Aorta (tissue), 5 donors: ENCODE results near the gene KDM4B. TPM values are rescaled to one million over a fixed set of nuclear protein-coding genes. Genes with fewer than 3 reads are reported as not detected.
A peak's percentile ranks its signal among the peaks of the same experiment; 100 is the strongest.

Experiments
- ATAC-seq: fragments of 200-7000 bp; cut with Tn5 transposase; one replicate; pipeline ENCODE4 v1.9.1; 2022; ENCODE audit warnings: moderate library complexity; ENCODE audit not compliant: low FRiP score
- DNase-seq, 2 donors: peaks; one replicate each; pipeline ENCODE4 v3.0.0-alpha.2; 2020
- H3K27ac ChIP-seq, 2 donors: one replicate each; pipeline ENCODE4 v1.5.1; 2013; ENCODE audit warnings: low read length in 2 of 2, mild to moderate bottlenecking in 2 of 2, moderate library complexity in 2 of 2, control low read depth in 1 of 2, inconsistent platforms in 1 of 2, low read depth in 1 of 2
- H3K27me3 ChIP-seq, 2 donors: one replicate each; pipeline ENCODE4 v1.6.1; 2013; ENCODE audit warnings: control low read depth in 1 of 2, low read length in 1 of 2, mild to moderate bottlenecking in 1 of 2, moderate library complexity in 1 of 2; ENCODE audit not compliant: insufficient read depth in 2 of 2, control insufficient read depth in 1 of 2
- H3K36me3 ChIP-seq, 2 donors: one replicate each; pipeline ENCODE4 v1.6.1; 2013; ENCODE audit warnings: control low read depth in 1 of 2, low read length in 1 of 2, mild to moderate bottlenecking in 1 of 2; ENCODE audit not compliant: insufficient read depth in 2 of 2, control insufficient read depth in 1 of 2
- H3K4me1 ChIP-seq, 2 donors: one replicate each; pipeline ENCODE4 v1.6.1; 2013; ENCODE audit warnings: low read length in 2 of 2, control low read depth in 1 of 2, mild to moderate bottlenecking in 1 of 2, moderate library complexity in 1 of 2; ENCODE audit not compliant: insufficient read depth in 2 of 2, control insufficient read depth in 1 of 2
- H3K4me3 ChIP-seq, 2 donors: one replicate each; pipeline ENCODE4 v1.5.1; 2013; ENCODE audit warnings: low read length in 2 of 2, control low read depth in 1 of 2, mild to moderate bottlenecking in 1 of 2
- H3K9me3 ChIP-seq: one replicate; pipeline ENCODE4 v1.6.1; 2013; ENCODE audit warnings: mild to moderate bottlenecking, low read length; ENCODE audit not compliant: control insufficient read depth
- WGBS, 2 donors: extraction: QIAGEN DNeasy Blood & Tissue Kit; methylation state at CpG; one replicate each; pipeline ENCODE4 v1.1.7; 2013; 5-methylcytosine and 5-hydroxymethylcytosine counted together
- intact Hi-C, 2 donors: fragments of 100-400 bp; cut with DNase I; formaldehyde crosslinking; loops; one replicate each; pipeline versions ENCODE4 v1.14.2 to v1.15.0; 2022
- polyA plus RNA-seq, 2 donors: library from polyadenylated mRNA; stranded (reverse); fragments of 200-250 nt; gene quantifications; one replicate each; pipeline ENCODE4 v1.2.3, GENCODE V29; 2013
- total RNA-seq, 2 donors: library from RNA; stranded (reverse); fragmentation: NEBNext Ultra II Directional; extraction: Animal tissue kit (Norgen Biotek cat#: 25700); gene quantifications; one replicate each; pipeline ENCODE4 v1.2.1, GENCODE V29; 2021
- donor health status: healthy with polysubstance abuse.
- donor health status: Bipolar disorder and iron deficiency.
- donor health status: DM: no; HTN: no; CAD: no.
- donor health status: DM: no; HTN: no; CAD: no.
- donor health status: DM: yes; HTN: yes; CAD: no.

The KDM4B gene
- total and polyA plus RNA-seq, 4 donors = 4.4 to 58.1 (median 25.8) TPM

DNA sequence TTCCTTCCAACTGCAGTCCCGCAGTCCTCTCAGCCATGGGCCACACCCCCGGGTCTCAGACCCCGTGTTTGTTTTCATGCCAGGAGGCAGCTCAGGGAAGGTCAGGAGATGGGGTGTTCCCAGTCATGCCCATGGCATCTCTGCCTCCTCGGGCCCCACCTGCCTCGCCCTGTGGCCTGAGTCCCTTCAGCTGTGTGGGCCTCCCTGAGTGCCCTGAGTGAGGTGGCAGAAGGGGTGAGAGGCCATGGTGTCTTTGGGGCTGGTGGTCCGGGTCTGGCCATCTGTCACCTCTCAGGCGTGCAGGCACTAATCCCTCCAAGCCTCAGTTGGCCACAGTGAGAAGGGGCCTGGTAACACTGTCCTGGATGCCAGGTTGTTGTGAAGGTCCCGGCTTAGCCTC, 10.9 kb upstream of the KDM4B start:
- intact Hi-C loops = no loop called here
- H3K27me3 ChIP-seq = no peaks in the 10 kb centered on the region
- no peak for DNase-seq
- no peak overlapping the region for H3K4me3 ChIP-seq
- no peaks in the 10 kb centered on the region for H3K9me3 ChIP-seq
- no peak overlapping the region for H3K27ac ChIP-seq
- no peaks in the 10 kb centered on the region for H3K4me1 ChIP-seq
- no peaks in the 10 kb centered on the region for H3K36me3 ChIP-seq
- 92 to 95% methylated on average over 8 of the region's 8 CpGs for WGBS, 2 donors
- no peak for ATAC-seq

DNA sequence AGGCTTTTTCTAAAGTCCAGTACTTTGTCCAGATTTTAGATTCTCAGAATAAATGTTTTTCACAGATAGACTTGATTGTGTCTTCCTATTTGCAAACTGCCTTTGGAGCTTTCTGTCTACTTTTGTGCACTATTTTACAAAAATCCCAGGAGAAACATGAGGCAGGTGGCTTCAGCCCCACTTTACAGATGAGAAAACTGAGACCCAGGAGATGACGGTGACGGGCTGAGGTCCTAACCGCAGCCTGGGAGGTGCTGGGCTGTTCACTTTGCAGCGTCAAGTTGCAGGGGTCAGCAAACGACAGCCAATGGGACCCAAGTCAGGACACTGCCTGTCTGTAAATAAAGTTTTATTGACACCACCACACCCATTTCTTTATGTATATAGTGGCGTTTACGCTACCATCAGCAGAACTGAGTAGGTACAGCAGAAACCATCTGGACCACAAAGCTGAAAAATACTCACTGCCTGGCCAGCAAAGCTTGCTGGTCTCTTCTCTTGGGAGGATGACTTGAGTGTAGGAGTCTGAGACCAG, 6.8 kb upstream of the KDM4B start:
- 95 to 99% methylated on average over 7 of the region's 7 CpGs for WGBS, 2 donors
- Histone ChIP-seq H3K4me3 (no peak overlapping the region), H3K27me3 (no peaks in the 10 kb centered on the region), H3K36me3 (no peaks in the 10 kb centered on the region), H3K9me3 (no peaks in the 10 kb centered on the region), H3K4me1 (no peaks in the 10 kb centered on the region), H3K27ac (no peak overlapping the region)
- ATAC-seq = no peak
- no peak for DNase-seq
- intact Hi-C loops = no loop called here

- no peaks in the 10 kb centered on the region for H3K27me3 ChIP-seq
- no peak overlapping the region for H3K27ac ChIP-seq
- no peak for ATAC-seq
- H3K4me1 ChIP-seq = no peaks in the 10 kb centered on the region
- DNase-seq = no peak
- H3K9me3 ChIP-seq = no peaks in the 10 kb centered on the region
- intact Hi-C loops = loop anchor here in 1 of 2 donors (5.0 kb wide), 1 partner anchor 53 kb away; no protein-coding TSS in a partner anchor
- 97 to 98% methylated on average over 6 of the region's 6 CpGs for WGBS, 2 donors
- H3K36me3 ChIP-seq = no peaks in the 10 kb centered on the region
- no peak overlapping the region for H3K4me3 ChIP-seq
Observed at GRCh38 chr19:4965061-4965460, 3.9 kb upstream of the KDM4B start.

DNA sequence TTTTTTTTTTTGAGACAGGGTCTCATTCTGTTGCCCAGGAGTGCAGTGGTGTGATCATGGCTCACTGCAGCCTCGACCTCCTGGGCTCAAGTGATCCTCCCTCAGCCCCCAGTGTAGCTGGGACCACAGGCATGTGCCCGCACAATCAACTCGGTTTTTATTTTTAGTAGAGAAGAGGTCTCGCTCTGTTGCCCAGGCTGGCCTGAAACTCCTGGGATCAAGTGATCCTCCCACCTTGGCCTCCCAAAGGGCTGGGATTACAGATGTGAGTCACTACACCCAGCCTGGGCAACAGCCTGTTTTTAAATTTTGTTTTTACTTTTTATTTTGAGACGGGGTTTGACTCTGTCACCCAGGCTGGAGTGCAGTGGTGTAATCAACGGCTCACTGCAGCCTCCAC, 2.3 kb upstream of the KDM4B start:
- H3K9me3 ChIP-seq = no peaks in the 10 kb centered on the region
- H3K4me3 ChIP-seq = no peak overlapping the region
- no peaks in the 10 kb centered on the region for H3K27me3 ChIP-seq
- WGBS, 2 donors = 73 to 81% methylated on average over 6 of the region's 6 CpGs
- intact Hi-C loops = loop anchor here in 1 of 2 donors (5.0 kb wide), 1 partner anchor 54 kb away; no protein-coding TSS in a partner anchor
- no peaks in the 10 kb centered on the region for H3K4me1 ChIP-seq
- ATAC-seq (no peak), DNase-seq (no peak)
- no peak overlapping the region for H3K27ac ChIP-seq
- H3K36me3 ChIP-seq = no peaks in the 10 kb centered on the region

DNA sequence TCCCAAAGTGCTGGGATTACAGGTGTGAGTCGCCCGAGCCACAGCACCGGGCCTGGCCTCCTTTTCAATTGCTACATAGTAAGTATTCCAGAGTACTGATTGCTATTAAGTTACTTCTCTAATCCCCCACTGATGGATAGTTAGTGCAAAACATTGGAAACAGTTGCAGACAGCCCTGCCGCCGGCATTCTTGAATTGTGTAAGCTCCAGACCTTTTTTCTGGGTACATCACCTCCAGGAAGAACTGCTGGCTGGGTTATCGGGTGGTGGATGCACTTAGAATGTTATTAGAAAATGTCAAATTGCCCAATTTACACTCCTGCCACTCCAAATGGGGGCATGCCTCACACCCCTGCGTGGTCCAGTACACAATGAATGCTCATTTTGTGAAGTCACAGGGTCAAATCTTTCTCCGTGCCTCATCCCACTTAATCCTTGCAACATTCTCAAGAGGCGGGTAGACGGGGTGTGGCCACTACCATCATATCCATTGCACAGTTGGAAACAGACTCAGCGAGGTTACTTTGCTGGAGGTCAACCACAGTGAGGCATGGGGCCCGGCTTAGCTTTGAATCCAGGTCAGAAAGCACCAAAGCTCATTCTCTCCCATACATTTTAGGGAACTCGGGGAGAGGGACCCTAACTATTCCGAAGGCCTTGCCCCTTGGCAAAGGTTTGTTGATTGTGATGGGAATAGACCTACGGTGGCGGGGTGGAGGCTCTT, 1.0 kb upstream of the KDM4B start:
- intact Hi-C loops = loop anchor here in 1 of 2 donors (2.0 to 5.0 kb wide), 2 partner anchors 56 to 97 kb away; no protein-coding TSS in a partner anchor

DNA sequence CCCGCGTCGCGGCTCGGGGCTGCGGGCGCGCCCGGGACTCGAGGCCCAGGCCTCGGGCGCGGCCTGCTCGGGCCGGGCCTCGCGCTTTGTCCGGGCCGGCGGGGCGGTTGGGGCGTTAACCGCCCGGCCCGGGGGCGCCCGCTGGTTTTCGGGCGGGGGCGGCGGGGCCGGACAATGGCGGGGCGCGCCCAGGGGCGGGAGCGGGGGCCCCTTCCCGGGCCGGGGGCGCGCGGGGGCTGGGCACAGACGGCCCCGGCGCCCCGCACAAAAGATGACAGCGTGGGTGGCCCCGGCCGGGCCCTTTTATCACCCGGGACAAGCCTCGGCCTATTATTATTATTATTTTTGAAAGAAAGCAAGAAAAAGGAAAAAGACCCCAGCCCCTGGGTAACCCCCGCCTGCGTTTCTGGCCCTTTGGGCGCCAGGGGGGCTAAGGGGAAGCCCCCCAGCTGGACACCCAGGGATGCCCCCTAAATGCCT, 419 bp downstream of the KDM4B start:
- ATAC-seq = no peak
- Histone ChIP-seq H3K9me3 (no peaks in the 10 kb centered on the region), H3K36me3 (no peaks in the 10 kb centered on the region), H3K27ac (no peak overlapping the region), H3K27me3 (no peaks in the 10 kb centered on the region), H3K4me1 (no peaks in the 10 kb centered on the region), H3K4me3 (peak overlapping the region; percentile 76 to 78)
- intact Hi-C loops = loop anchor here in 1 of 2 donors (2.0 to 5.0 kb wide), 2 partner anchors 57 to 99 kb away; no protein-coding TSS in a partner anchor
- no peak for DNase-seq
- 1 to 2% methylated on average over 15 to 54 of the region's 54 CpGs for WGBS, 2 donors

More for the DNA sequence above, 1.0 kb upstream of the KDM4B start:
- 78 to 80% methylated on average over 16 of the region's 16 CpGs for WGBS, 2 donors
- Histone ChIP-seq H3K4me3 (no peak overlapping the region), H3K4me1 (no peaks in the 10 kb centered on the region), H3K36me3 (no peaks in the 10 kb centered on the region), H3K9me3 (no peaks in the 10 kb centered on the region), H3K27ac (no peak overlapping the region), H3K27me3 (no peaks in the 10 kb centered on the region)
- ATAC-seq = no peak
- no peak for DNase-seq

- Histone ChIP-seq H3K36me3 (no peaks in the 10 kb centered on the region), H3K4me1 (no peaks in the 10 kb centered on the region), H3K9me3 (no peaks in the 10 kb centered on the region), H3K27ac (no peak overlapping the region), H3K27me3 (no peaks in the 10 kb centered on the region), H3K4me3 (peak overlapping the region; percentile 76 to 78)
- intact Hi-C loops = loop anchor here in 1 of 2 donors (2.0 to 10.0 kb wide), 3 partner anchors 55 to 99 kb away; no protein-coding TSS in a partner anchor
- ATAC-seq (no peak), DNase-seq (peak in 1 of 2 donors; percentile 71)
- 4 to 6% methylated on average over 25 of the region's 25 CpGs for WGBS, 2 donors
Observed at GRCh38 chr19:4969772-4970531, 1.0 kb downstream of the KDM4B start.

GRCh38 chr19:4970558-4971423, 1.9 kb downstream of the KDM4B start:
- WGBS, 2 donors = 40 to 46% methylated on average over 31 of the region's 31 CpGs
- H3K9me3 ChIP-seq = no peaks in the 10 kb centered on the region
- intact Hi-C loops = loop anchor here in 1 of 2 donors (10.0 kb wide), 1 partner anchor 54 kb away; no protein-coding TSS in a partner anchor
- H3K36me3 ChIP-seq = no peaks in the 10 kb centered on the region
- no peak overlapping the region for H3K27ac ChIP-seq
- peak in 1 of 2 donors; percentile 70 for DNase-seq
- no peak for ATAC-seq
- no peak overlapping the region for H3K4me3 ChIP-seq
- H3K27me3 ChIP-seq = no peaks in the 10 kb centered on the region
- H3K4me1 ChIP-seq = no peaks in the 10 kb centered on the region
